ENCODE data around the gene PSMA6. TPM values are rescaled to one million over a fixed set of nuclear protein-coding genes. Genes with fewer than 3 reads are reported as not detected.

PSMA6 gene
- total and polyA plus RNA-seq, 2 of the 13 experiments (the other 11 are each of a cell fraction or from before 2014, with no cell fraction given) = 525 to 1,109 TPM

DNA sequence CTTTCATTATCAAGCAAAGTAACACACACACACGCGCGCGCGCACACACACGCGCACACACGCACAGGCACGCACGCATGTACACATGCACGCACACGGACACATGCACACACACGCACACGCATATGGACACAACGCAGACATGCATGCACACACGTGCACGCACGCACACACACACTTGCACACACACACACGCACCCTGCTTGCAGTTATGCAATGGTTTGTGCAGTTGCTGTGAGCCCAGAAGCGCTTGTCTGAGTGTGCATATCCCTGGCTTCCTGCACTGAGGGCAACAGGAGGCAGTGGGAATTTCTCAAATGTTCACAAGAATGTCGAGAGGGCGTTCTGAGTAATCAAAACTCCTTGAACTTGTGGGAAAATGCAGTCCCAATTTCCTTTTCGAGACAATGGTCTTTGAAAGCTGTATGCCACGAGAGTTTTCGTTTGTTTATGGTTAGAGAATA is 70.8 kb downstream of the PSMA6 start (continued):
- 0 out of 2 replicates have a peak, but pooled peaks have one; percentile 46 for TF ChIP-seq HINFP (CRISPR knock-in tag; IDR thresholded peaks at IDR 0.05; ENCODE audit: low read depth)
- 0 out of 2 replicates have a peak, but pooled peaks have one; percentile 78 for TF ChIP-seq ZNF512B (CRISPR knock-in tag; IDR thresholded peaks at IDR 0.05; ENCODE audit: borderline replicate concordance)
- no peak for TF ChIP-seq PHF21A (CRISPR knock-in tag; IDR thresholded peaks at IDR 0.05)
- TF ChIP-seq STAT5B (CRISPR knock-in tag; IDR thresholded peaks at IDR 0.05) = no peak; the same call in 1 of the 2 replicates
- TF ChIP-seq ZNF782 (CRISPR knock-in tag; IDR thresholded peaks at IDR 0.05; ENCODE audit: borderline replicate concordance) = no peak
- no peak for TF ChIP-seq IRF2 (CRISPR knock-in tag; IDR thresholded peaks at IDR 0.05)
- TF ChIP-seq ZNF614 (CRISPR knock-in tag; IDR thresholded peaks at IDR 0.05; ENCODE audit: borderline replicate concordance) = no peak
- no peak for TF ChIP-seq ZNF530 (CRISPR knock-in tag; IDR thresholded peaks at IDR 0.05; ENCODE audit: low read depth)
- TF ChIP-seq ZNF318 (CRISPR knock-in tag; IDR thresholded peaks at IDR 0.05) = peak; percentile 59; the same call in 1 of the 2 replicates
- no peak for TF ChIP-seq ZNF274 (CRISPR knock-in tag; IDR thresholded peaks at IDR 0.05)
- no peak for TF ChIP-seq WIZ (CRISPR knock-in tag; IDR thresholded peaks at IDR 0.05)
- TF ChIP-seq, protein P1, sequence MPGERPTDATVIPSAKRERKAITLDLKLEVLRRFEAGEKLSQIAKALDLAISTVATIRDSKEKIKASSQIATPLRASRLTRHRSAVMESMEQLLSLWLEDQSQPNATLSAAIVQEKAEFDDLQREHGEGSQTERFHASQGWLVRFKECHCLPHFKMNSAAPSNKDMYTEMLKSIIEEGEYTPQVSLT (CRISPR knock-in tag; IDR thresholded peaks at IDR 0.05; ENCODE audit: borderline replicate concordance, low read depth) = no peak
- no peak for TF ChIP-seq ARNT2 (CRISPR knock-in tag; IDR thresholded peaks at IDR 0.05; ENCODE audit: low read depth)
- TF ChIP-seq, protein P2, sequence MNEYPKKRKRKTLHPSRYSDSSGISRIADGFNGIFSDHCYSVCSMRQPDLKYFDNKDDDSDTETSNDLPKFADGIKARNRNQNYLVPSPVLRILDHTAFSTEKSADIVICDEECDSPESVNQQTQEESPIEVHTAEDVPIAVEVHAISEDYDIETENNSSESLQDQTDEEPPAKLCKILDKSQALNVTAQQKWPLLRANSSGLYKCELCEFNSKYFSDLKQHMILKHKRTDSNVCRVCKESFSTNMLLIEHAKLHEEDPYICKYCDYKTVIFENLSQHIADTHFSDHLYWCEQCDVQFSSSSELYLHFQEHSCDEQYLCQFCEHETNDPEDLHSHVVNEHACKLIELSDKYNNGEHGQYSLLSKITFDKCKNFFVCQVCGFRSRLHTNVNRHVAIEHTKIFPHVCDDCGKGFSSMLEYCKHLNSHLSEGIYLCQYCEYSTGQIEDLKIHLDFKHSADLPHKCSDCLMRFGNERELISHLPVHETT (CRISPR knock-in tag; conservative IDR thresholded peaks at IDR 0.05) = no peak
- no peak for TF ChIP-seq ARHGAP35 (CRISPR knock-in tag; IDR thresholded peaks at IDR 0.05; ENCODE audit: borderline replicate concordance)
